RCC 7860 (cell line): Measurements from ENCODE around the gene BPIFB4.
"Not testable (repeated sequence)": the region's sequence is repeated elsewhere in the genome, so short reads cannot be mapped to it uniquely, and the experiment has no call there.

Experiments
- DNase-seq: peaks from one replicate; pipeline ENCODE4 v3.0.0-alpha.2; 2015; ENCODE audit warnings: low spot score
- FAIRE-seq: peaks from 2 replicates; lab custom pipeline; 2012; peaks lifted over from hg19 to GRCh38; lab: Jason Lieb, UNC

Gene BPIFB4

GRCh38 chr20:33112547-33113386 lies 33.3 kb downstream of the BPIFB4 start:
- FAIRE-seq = no peak
- DNase-seq = no peak

- FAIRE-seq = no peak
- DNase-seq = no peak
Observed at GRCh38 chr20:33113387-33113908, 34.0 kb downstream of the BPIFB4 start.

- not testable (repeated sequence) for DNase-seq, FAIRE-seq
Observed at GRCh38 chr20:33115501-33115900, 36.1 kb downstream of the BPIFB4 start.

GRCh38 chr20:33119725-33120720 lies 40.6 kb downstream of the BPIFB4 start:
- no peak for DNase-seq
- FAIRE-seq = no peak

- DNase-seq (no peak), FAIRE-seq (no peak)
Observed at GRCh38 chr20:33120934-33121333, 41.5 kb downstream of the BPIFB4 start.

GRCh38 chr20:33122297-33122696 lies 42.9 kb downstream of the BPIFB4 start:
- FAIRE-seq = not testable (repeated sequence)

GRCh38 chr20:33124261-33124660 lies 44.8 kb downstream of the BPIFB4 start:
- no peak for FAIRE-seq
- DNase-seq = no peak

More at GRCh38 chr20:33122297-33122696, 42.9 kb downstream of the BPIFB4 start:
- not testable (repeated sequence) for DNase-seq

GRCh38 chr20:33124994-33125393 lies 45.6 kb downstream of the BPIFB4 start:
- FAIRE-seq (no peak), DNase-seq (no peak)

GRCh38 chr20:33125983-33126382 lies 46.5 kb downstream of the BPIFB4 start:
- FAIRE-seq (no peak), DNase-seq (no peak)

GRCh38 chr20:33127422-33128097 lies 48.1 kb downstream of the BPIFB4 start:
- FAIRE-seq (no peak), DNase-seq (no peak)

- DNase-seq = no peak
- no peak for FAIRE-seq
Observed at GRCh38 chr20:33130568-33131061, 51.2 kb downstream of the BPIFB4 start.

- DNase-seq = no peak
- no peak for FAIRE-seq
Observed at GRCh38 chr20:33131949-33132473, 52.6 kb downstream of the BPIFB4 start.

- no peak for FAIRE-seq
- no peak for DNase-seq
Observed at GRCh38 chr20:33132513-33133372, 53.3 kb downstream of the BPIFB4 start.

GRCh38 chr20:33133373-33133941 lies 54.0 kb downstream of the BPIFB4 start:
- no peak for FAIRE-seq
- no peak for DNase-seq

- no peak for FAIRE-seq
- DNase-seq = no peak
Observed at GRCh38 chr20:33137195-33137594, 57.8 kb downstream of the BPIFB4 start.

- DNase-seq (no peak), FAIRE-seq (no peak)
Observed at GRCh38 chr20:33139467-33139866, 60.0 kb downstream of the BPIFB4 start.

- DNase-seq = no peak
- FAIRE-seq = no peak
Observed at GRCh38 chr20:33145521-33145920, 66.1 kb downstream of the BPIFB4 start.

GRCh38 chr20:33147299-33147698 lies 67.9 kb downstream of the BPIFB4 start:
- FAIRE-seq = no peak

GRCh38 chr20:33148040-33148439 lies 68.6 kb downstream of the BPIFB4 start:
- DNase-seq = no peak
- no peak for FAIRE-seq

More at GRCh38 chr20:33147299-33147698, 67.9 kb downstream of the BPIFB4 start:
- DNase-seq = no peak
